Stimulated activated CD4-positive, alpha-beta T cell treated with anti-CD3 and anti-CD28 coated beads, Interleukin-2, amount 100 ng/mL, for 48 hours (primary cell): Measurements from ENCODE around the gene PPA1.
A peak's percentile ranks its signal among the peaks of the same experiment; 100 is the strongest.
"Not testable (repeated sequence)": the region's sequence is repeated elsewhere in the genome, so short reads cannot be mapped to it uniquely, and the experiment has no call there.

Source experiments
- DNase-seq, 2 donors: peaks; one replicate each; pipeline ENCODE4 v3.0.0-alpha.2; 2020

The PPA1 gene

GRCh38 chr10:70206762-70207161 lies 26.5 kb downstream of the PPA1 start:
- DNase-seq: no peak

- no peak for DNase-seq
Observed at GRCh38 chr10:70201105-70201504, 32.1 kb downstream of the PPA1 start.

GRCh38 chr10:70198696-70199466 lies 34.3 kb downstream of the PPA1 start:
- DNase-seq: no peak

- DNase-seq: no peak
Observed at GRCh38 chr10:70197235-70197945, 35.8 kb downstream of the PPA1 start.

GRCh38 chr10:70193391-70193844 lies 39.8 kb downstream of the PPA1 start:
- DNase-seq: no peak

- DNase-seq: no peak
Observed at GRCh38 chr10:70192326-70192968, 40.8 kb downstream of the PPA1 start.

GRCh38 chr10:70191972-70192305 lies 41.3 kb downstream of the PPA1 start:
- no peak for DNase-seq

GRCh38 chr10:70191161-70191971 lies 41.9 kb downstream of the PPA1 start:
- no peak for DNase-seq

- no peak for DNase-seq
Observed at GRCh38 chr10:70190581-70190980, 42.6 kb downstream of the PPA1 start.

GRCh38 chr10:70190102-70190501 lies 43.1 kb downstream of the PPA1 start:
- DNase-seq: no peak

- no peak for DNase-seq
Observed at GRCh38 chr10:70188768-70189167, 44.5 kb downstream of the PPA1 start.

- DNase-seq: no peak
Observed at GRCh38 chr10:70186571-70186970, 46.7 kb downstream of the PPA1 start.

GRCh38 chr10:70186090-70186489 lies 47.1 kb downstream of the PPA1 start:
- DNase-seq: no peak

GRCh38 chr10:70183304-70183703 lies 49.9 kb downstream of the PPA1 start:
- DNase-seq: no peak

- DNase-seq: not testable (repeated sequence)
Observed at GRCh38 chr10:70179209-70179608, 54.0 kb downstream of the PPA1 start.

GRCh38 chr10:70178139-70178725 lies 55.0 kb downstream of the PPA1 start:
- DNase-seq: no peak

GRCh38 chr10:70176441-70176840 lies 56.8 kb downstream of the PPA1 start:
- DNase-seq: no peak

GRCh38 chr10:70175516-70175915 lies 57.7 kb downstream of the PPA1 start:
- DNase-seq: no peak

- peak in 1 of 2 donors; percentile 11 for DNase-seq
Observed at GRCh38 chr10:70174058-70174741, 59.0 kb downstream of the PPA1 start.

GRCh38 chr10:70169649-70170364 lies 63.4 kb downstream of the PPA1 start:
- peak in 1 of 2 donors; percentile 14 for DNase-seq

- DNase-seq: no peak
Observed at GRCh38 chr10:70169011-70169410, 64.2 kb downstream of the PPA1 start.
